Measurements from ENCODE around the gene TBCE. TPM values are rescaled to one million over a fixed set of nuclear protein-coding genes. Genes with fewer than 3 reads are reported as not detected.

Gene TBCE
- total and polyA plus RNA-seq, 9 of the 15 experiments (the other 6 are each of a cell fraction or from before 2014, with no cell fraction given): 52.6 to 92.1 (median 82.1) TPM

GRCh38 chr1:235442788-235443429 is 75.7 kb downstream of the TBCE start (continued):
- TF ChIP-seq CHD7 (IDR thresholded peaks at IDR 0.05; ENCODE audit: low read depth, low read length) (no peak), KAT8 (IDR thresholded peaks at IDR 0.05; ENCODE audit: low read depth) (no peak), TARDBP (IDR thresholded peaks at IDR 0.05) (no peak), NFE2L1 (tag; IDR thresholded peaks at IDR 0.05; ENCODE audit: borderline replicate concordance, low read depth) (peak; percentile 97), NFYB (IDR thresholded peaks at IDR 0.05; ENCODE audit: extremely low read depth, insufficient read length) (no peak), BRF1 (IDR thresholded peaks at IDR 0.05; ENCODE audit: borderline replicate concordance, extremely low read depth, insufficient read length) (no peak), PATZ1 (CRISPR knock-in tag; IDR thresholded peaks at IDR 0.05; ENCODE audit: borderline replicate concordance) (no peak), DEAF1 (CRISPR knock-in tag; IDR thresholded peaks at IDR 0.05) (0 out of 2 replicates have a peak, but pooled peaks have one; percentile 8), JUND (IDR thresholded peaks at IDR 0.05; ENCODE audit: borderline replicate concordance, low read depth, low read length) (peak; percentile 86), JUND (tag; IDR thresholded peaks at IDR 0.05; ENCODE audit: borderline replicate concordance, low read depth, low read length) (peak; percentile 85; the same call in 2 of the 3 replicates), HNRNPLL (IDR thresholded peaks at IDR 0.05; ENCODE audit: low read depth, low read length, poor library complexity, severe bottlenecking) (no peak), MED1 (CRISPR knock-in tag; IDR thresholded peaks at IDR 0.05; ENCODE audit: borderline replicate concordance) (no peak)
